ENCODE data around the gene PDIA2. TPM values are rescaled to one million over a fixed set of nuclear protein-coding genes. Genes with fewer than 3 reads are reported as not detected.

PDIA2 gene
- total RNA-seq, 2 experiments from 2014 or later, result not detected

DNA sequence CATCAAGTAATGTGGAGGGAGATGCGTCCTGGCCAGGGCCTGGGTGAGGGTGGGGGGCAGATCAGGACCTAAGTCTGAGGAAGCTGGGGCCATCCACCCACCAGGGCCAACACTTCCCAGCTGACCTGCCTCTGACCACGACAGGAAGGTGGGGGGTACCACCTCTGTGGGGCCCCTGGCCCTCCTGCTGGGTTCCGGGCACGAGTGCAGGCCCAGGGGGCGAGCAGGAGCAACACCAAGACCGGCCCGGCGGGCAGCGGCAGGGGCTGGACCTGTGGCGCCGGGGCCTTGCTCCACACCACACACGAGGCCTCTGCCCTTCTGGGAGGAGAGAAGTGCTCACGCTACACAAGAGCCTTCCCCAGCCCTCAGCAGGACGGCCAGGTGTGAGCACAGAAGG, 13.3 kb downstream of the PDIA2 start:
- Histone ChIP-seq H3K9me3 (ENCODE audit: control insufficient read depth in 1 of 2, insufficient read depth in 1 of 2, low read length in 2 of 2) (no peaks in the 10 kb centered on the region), H3K27me3 (ENCODE audit: control insufficient read depth in 1 of 2, insufficient read depth in 2 of 2, low read length in 2 of 2) (no peaks in the 10 kb centered on the region), H3K27ac (ENCODE audit: low read depth in 1 of 2, low read length in 2 of 2) (no peak overlapping the region), H3K36me3 (ENCODE audit: insufficient read depth, low read length) (peaks cover 50% of the 10 kb centered on the region), H3K4me1 (ENCODE audit: insufficient read depth, low read length) (no peaks in the 10 kb centered on the region), H3K4me3 (ENCODE audit: low read length) (no peak overlapping the region)
- ChIA-PET POLR2A (no interaction called here), CTCF (no interaction called here)
- Mint-ChIP-seq H3K27me3 (no peaks in the 10 kb centered on the region), H3K36me3 (ENCODE audit: low read depth) (peaks cover 25% of the 10 kb centered on the region), H3K4me3 (no peak overlapping the region), H3K27ac (no peak overlapping the region), H3K9me3 (no peaks in the 10 kb centered on the region), H3K4me1 (ENCODE audit: low read depth) (no peaks in the 10 kb centered on the region)
- intact Hi-C loops (cut with DNase I, micrococcal nuclease), result no loop called here
- DNase-seq, result no peak
- ATAC-seq (ENCODE audit: poor library complexity), result no peak
- TF ChIP-seq, protein P1, sequence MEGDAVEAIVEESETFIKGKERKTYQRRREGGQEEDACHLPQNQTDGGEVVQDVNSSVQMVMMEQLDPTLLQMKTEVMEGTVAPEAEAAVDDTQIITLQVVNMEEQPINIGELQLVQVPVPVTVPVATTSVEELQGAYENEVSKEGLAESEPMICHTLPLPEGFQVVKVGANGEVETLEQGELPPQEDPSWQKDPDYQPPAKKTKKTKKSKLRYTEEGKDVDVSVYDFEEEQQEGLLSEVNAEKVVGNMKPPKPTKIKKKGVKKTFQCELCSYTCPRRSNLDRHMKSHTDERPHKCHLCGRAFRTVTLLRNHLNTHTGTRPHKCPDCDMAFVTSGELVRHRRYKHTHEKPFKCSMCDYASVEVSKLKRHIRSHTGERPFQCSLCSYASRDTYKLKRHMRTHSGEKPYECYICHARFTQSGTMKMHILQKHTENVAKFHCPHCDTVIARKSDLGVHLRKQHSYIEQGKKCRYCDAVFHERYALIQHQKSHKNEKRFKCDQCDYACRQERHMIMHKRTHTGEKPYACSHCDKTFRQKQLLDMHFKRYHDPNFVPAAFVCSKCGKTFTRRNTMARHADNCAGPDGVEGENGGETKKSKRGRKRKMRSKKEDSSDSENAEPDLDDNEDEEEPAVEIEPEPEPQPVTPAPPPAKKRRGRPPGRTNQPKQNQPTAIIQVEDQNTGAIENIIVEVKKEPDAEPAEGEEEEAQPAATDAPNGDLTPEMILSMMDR (IDR thresholded peaks at IDR 0.05), result no peak

DNA sequence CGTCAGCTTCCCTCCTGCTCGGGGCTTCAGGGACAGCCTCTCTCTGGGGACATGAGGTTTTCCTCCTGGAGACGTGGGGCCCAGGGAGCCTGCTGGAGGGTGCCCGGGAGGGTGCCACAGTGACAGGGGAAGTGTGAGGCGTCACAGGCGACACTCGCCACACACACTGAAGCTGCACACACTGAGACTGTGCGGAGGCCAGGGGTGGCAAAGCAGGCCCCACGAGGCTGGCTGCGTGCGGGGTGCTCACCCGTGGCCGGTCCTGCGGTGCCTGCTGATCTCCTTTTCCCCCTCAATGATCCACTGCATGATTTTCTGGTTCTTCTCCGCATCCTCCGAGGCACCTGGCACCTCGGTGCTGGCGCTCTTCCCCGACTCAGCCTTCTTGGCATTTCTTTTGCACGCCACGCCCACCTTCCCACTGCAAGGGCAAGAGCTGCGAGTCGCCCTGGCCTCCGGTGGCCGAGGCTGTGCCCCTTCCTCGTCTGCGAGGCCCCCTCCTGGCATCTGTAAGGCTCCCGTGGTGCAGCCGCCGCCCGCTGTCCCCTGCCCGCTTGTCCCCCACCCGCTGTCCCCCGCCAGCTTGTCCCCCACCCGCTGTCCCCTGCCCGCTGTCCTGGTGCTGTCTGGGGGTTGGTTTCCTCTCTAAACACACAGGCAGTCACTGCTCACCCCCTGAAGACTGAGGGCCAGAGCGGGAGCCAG, 14.0 kb downstream of the PDIA2 start:
- H3K4me3 Mint-ChIP-seq, result no peak overlapping the region
- no peak overlapping the region for H3K27ac Mint-ChIP-seq
- H3K27ac ChIP-seq (ENCODE audit: low read depth in 1 of 2, low read length in 2 of 2), result no peak overlapping the region
- intact Hi-C loops (cut with DNase I, micrococcal nuclease), result no loop called here
- no peaks in the 10 kb centered on the region for H3K9me3 Mint-ChIP-seq
- H3K36me3 Mint-ChIP-seq (ENCODE audit: low read depth), result peaks cover 25% of the 10 kb centered on the region
- ATAC-seq (ENCODE audit: poor library complexity) (no peak), DNase-seq (no peak)
- H3K9me3 ChIP-seq (ENCODE audit: control insufficient read depth in 1 of 2, insufficient read depth in 1 of 2, low read length in 2 of 2), result no peaks in the 10 kb centered on the region
- no peaks in the 10 kb centered on the region for H3K27me3 ChIP-seq (ENCODE audit: control insufficient read depth in 1 of 2, insufficient read depth in 2 of 2, low read length in 2 of 2)
- no peak overlapping the region for H3K4me3 ChIP-seq (ENCODE audit: low read length)
- ChIA-PET CTCF (no interaction called here), POLR2A (no interaction called here)
- H3K36me3 ChIP-seq (ENCODE audit: insufficient read depth, low read length), result peaks cover 48% of the 10 kb centered on the region
- TF ChIP-seq, protein P1 (IDR thresholded peaks at IDR 0.05), result no peak
- no peaks in the 10 kb centered on the region for H3K4me1 ChIP-seq (ENCODE audit: insufficient read depth, low read length)
- H3K4me1 Mint-ChIP-seq (ENCODE audit: low read depth), result no peaks in the 10 kb centered on the region
- H3K27me3 Mint-ChIP-seq, result no peaks in the 10 kb centered on the region

DNA sequence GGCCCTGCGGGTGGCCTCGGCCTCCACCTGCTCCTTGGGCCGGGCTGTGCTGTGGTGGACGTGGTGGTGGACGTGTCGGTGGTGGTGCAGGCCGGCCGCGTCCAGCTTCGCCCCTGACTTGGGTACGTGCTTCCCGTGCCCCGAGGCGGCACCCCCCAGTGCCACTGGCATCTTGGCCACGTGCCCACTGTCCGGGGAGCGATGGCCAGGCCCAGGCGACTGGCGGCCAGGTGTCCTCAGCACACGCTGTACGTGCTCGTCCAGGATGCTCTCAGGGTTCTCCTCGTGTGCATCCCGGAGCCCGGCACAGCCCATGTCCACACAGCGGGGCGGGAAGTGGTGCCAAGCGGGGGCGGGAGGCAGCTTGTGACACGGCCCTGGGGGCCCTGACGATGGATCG, 14.9 kb downstream of the PDIA2 start:
- no peak overlapping the region for H3K27ac ChIP-seq (ENCODE audit: low read depth in 1 of 2, low read length in 2 of 2)
- no peak for ATAC-seq (ENCODE audit: poor library complexity)
- POLR2A ChIA-PET, result no interaction called here
- no peaks in the 10 kb centered on the region for H3K4me1 Mint-ChIP-seq (ENCODE audit: low read depth)
- H3K4me3 ChIP-seq (ENCODE audit: low read length), result no peak overlapping the region
- peaks cover 20% of the 10 kb centered on the region for H3K36me3 Mint-ChIP-seq (ENCODE audit: low read depth)
- intact Hi-C loops (cut with DNase I, micrococcal nuclease), result no loop called here
- CTCF ChIA-PET, result interaction anchor here (0.6 kb wide), 1 partner anchor 159 kb away, joined by 4 read pairs; no protein-coding TSS in a partner anchor
- no peak for DNase-seq
- no peaks in the 10 kb centered on the region for H3K9me3 ChIP-seq (ENCODE audit: control insufficient read depth in 1 of 2, insufficient read depth in 1 of 2, low read length in 2 of 2)
- no peaks in the 10 kb centered on the region for H3K9me3 Mint-ChIP-seq
- no peak overlapping the region for H3K4me3 Mint-ChIP-seq
- H3K27ac Mint-ChIP-seq, result no peak overlapping the region
- TF ChIP-seq, protein P1 (IDR thresholded peaks at IDR 0.05), result no peak
- H3K36me3 ChIP-seq (ENCODE audit: insufficient read depth, low read length), result peaks cover 48% of the 10 kb centered on the region
- H3K27me3 Mint-ChIP-seq, result no peaks in the 10 kb centered on the region
- H3K27me3 ChIP-seq (ENCODE audit: control insufficient read depth in 1 of 2, insufficient read depth in 2 of 2, low read length in 2 of 2), result no peaks in the 10 kb centered on the region
- no peaks in the 10 kb centered on the region for H3K4me1 ChIP-seq (ENCODE audit: insufficient read depth, low read length)

Measured in CD4-positive, alpha-beta T cell (primary cell).